WTC11 (cell line): Measurements from ENCODE around the gene ERMP1. TPM values are rescaled to one million over a fixed set of nuclear protein-coding genes. Genes with fewer than 3 reads are reported as not detected.

ENCODE experiments used
- ATAC-seq: fragments of 200-7000 bp; cut with Tn5 transposase; 2 replicates; pipeline ENCODE4 v1.10.0; 2021; ENCODE audit warnings: mild to moderate bottlenecking, moderate library complexity
- CTCF ChIA-PET: fragments of 300-600 bp; sonication (Branson Sonifier 250); formaldehyde crosslinking; loops from one replicate; lab custom pipeline; 2021; ENCODE audit warnings: antibody characterized with exemption; lab: Charles Lee
- POLR2A ChIA-PET: fragments of 350-600 bp; sonication (Branson Sonifier 250); formaldehyde crosslinking; loops from one replicate; lab custom pipeline; 2021; ENCODE audit warnings: antibody characterized with exemption; lab: Charles Lee
- DNase-seq: peaks from one replicate; pipeline ENCODE4 v3.0.0; 2021; ENCODE audit warnings: low spot score
- H3K27ac Mint-ChIP-seq: 2 replicates; pipeline ENCODE4 v1.8.0; 2021; ENCODE audit warnings: mixed read lengths
- H3K27me3 Mint-ChIP-seq: 2 replicates; pipeline ENCODE4 v1.8.0; 2021; ENCODE audit warnings: low read depth, mild to moderate bottlenecking, moderate library complexity, mixed read lengths
- H3K36me3 Mint-ChIP-seq: 2 replicates; pipeline ENCODE4 v1.8.0; 2021; ENCODE audit warnings: mixed read lengths
- H3K4me1 Mint-ChIP-seq: 2 replicates; pipeline ENCODE4 v1.8.0; 2022; ENCODE audit warnings: mixed read lengths
- H3K4me3 Mint-ChIP-seq: 2 replicates; pipeline ENCODE4 v1.8.0; 2021; ENCODE audit warnings: mild to moderate bottlenecking, moderate library complexity, mixed read lengths
- H3K9me3 Mint-ChIP-seq: 2 replicates; pipeline ENCODE4 v1.8.0; 2021; ENCODE audit warnings: mixed read lengths
- ATF2 ChIP-seq: sonication (generic); formaldehyde crosslinking; IDR thresholded peaks from 2 replicates; pipeline ENCODE4 v1.8.1; 2022; ENCODE audit warnings: low read depth, missing genetic modification reagents, borderline replicate concordance
- CREM ChIP-seq: sonication (generic); formaldehyde crosslinking; IDR thresholded peaks from 2 replicates; pipeline ENCODE4 v1.8.1; 2022; ENCODE audit warnings: mild to moderate bottlenecking, missing genetic modification reagents, moderate library complexity
- FOXP1 ChIP-seq: sonication (generic); formaldehyde crosslinking; IDR thresholded peaks from 2 replicates; pipeline ENCODE4 v1.8.0; 2022; ENCODE audit warnings: missing genetic modification reagents, mild to moderate bottlenecking, moderate library complexity, borderline replicate concordance
- FOXP4 ChIP-seq: sonication (generic); formaldehyde crosslinking; IDR thresholded peaks from 2 replicates; pipeline ENCODE4 v1.8.0; 2022; ENCODE audit warnings: mild to moderate bottlenecking, missing genetic modification reagents
- JAZF1 ChIP-seq: fragments of 250-450 bp; sonication (Bioruptor Pico); IDR thresholded peaks from 2 replicates; pipeline ENCODE4 v1.9.0; 2021; ENCODE audit warnings: moderate library complexity, mild to moderate bottlenecking, inconsistent platforms
- MXD4 ChIP-seq: fragments of 250-450 bp; sonication (Bioruptor Pico); IDR thresholded peaks from 2 replicates; pipeline ENCODE4 v1.8.0; 2021; ENCODE audit warnings: mild to moderate bottlenecking, moderate library complexity, borderline replicate concordance
- NFATC4 ChIP-seq: fragments of 250-450 bp; sonication (Bioruptor Pico); IDR thresholded peaks from 2 replicates; pipeline ENCODE4 v1.9.0; 2021; ENCODE audit warnings: mild to moderate bottlenecking
- NFYB ChIP-seq: sonication (generic); formaldehyde crosslinking; conservative IDR thresholded peaks from 2 replicates; pipeline ENCODE4 v1.8.0; 2022; ENCODE audit warnings: low read depth, missing genetic modification reagents
- NR3C1 ChIP-seq: sonication (generic); formaldehyde crosslinking; conservative IDR thresholded peaks from 2 replicates; pipeline ENCODE4 v1.8.1; 2023; ENCODE audit warnings: low read depth, mild to moderate bottlenecking, missing genetic modification reagents
- PREB ChIP-seq: sonication (generic); formaldehyde crosslinking; IDR thresholded peaks from 2 replicates; pipeline ENCODE4 v1.8.1; 2022; ENCODE audit warnings: mild to moderate bottlenecking, missing genetic modification reagents, moderate library complexity, borderline replicate concordance
- SMAD3 ChIP-seq: sonication (generic); formaldehyde crosslinking; IDR thresholded peaks from 2 replicates; pipeline ENCODE4 v1.8.0; 2022; ENCODE audit warnings: missing genetic modification reagents, mild to moderate bottlenecking, borderline replicate concordance
- SOX15 ChIP-seq: fragments of 250-450 bp; sonication (Bioruptor Pico); IDR thresholded peaks from 2 replicates; pipeline ENCODE4 v1.9.0; 2021; ENCODE audit warnings: mild to moderate bottlenecking
- STAT6 ChIP-seq: sonication (generic); formaldehyde crosslinking; conservative IDR thresholded peaks from 2 replicates; pipeline ENCODE4 v1.8.1; 2023; ENCODE audit warnings: mild to moderate bottlenecking, low read depth, missing genetic modification reagents, moderate library complexity
- USF2 ChIP-seq: sonication (generic); formaldehyde crosslinking; IDR thresholded peaks from 2 replicates; pipeline ENCODE4 v1.8.1; 2023; ENCODE audit warnings: mild to moderate bottlenecking, missing genetic modification reagents, moderate library complexity
- ZBTB21 ChIP-seq: sonication (generic); formaldehyde crosslinking; IDR thresholded peaks from 2 replicates; pipeline ENCODE4 v1.8.1; 2023; ENCODE audit warnings: mild to moderate bottlenecking, missing genetic modification reagents, borderline replicate concordance
- ZBTB43 ChIP-seq: sonication (generic); formaldehyde crosslinking; IDR thresholded peaks from 2 replicates; pipeline ENCODE4 v1.8.1; 2023; ENCODE audit warnings: mild to moderate bottlenecking, missing genetic modification reagents
- ZNF121 ChIP-seq: sonication (generic); formaldehyde crosslinking; IDR thresholded peaks from 2 replicates; pipeline ENCODE4 v1.8.0; 2023; ENCODE audit warnings: missing genetic modification reagents
- ZNF219 ChIP-seq: sonication (generic); formaldehyde crosslinking; IDR thresholded peaks from 2 replicates; pipeline ENCODE4 v1.8.0; 2023; ENCODE audit warnings: missing genetic modification reagents, mild to moderate bottlenecking, borderline replicate concordance
- ZNF317 ChIP-seq: sonication (generic); formaldehyde crosslinking; IDR thresholded peaks from 2 replicates; pipeline ENCODE4 v1.8.1; 2023; ENCODE audit warnings: low read depth, mild to moderate bottlenecking, moderate library complexity, missing genetic modification reagents, borderline replicate concordance
- ZNF423 ChIP-seq: fragments of 250-450 bp; sonication (Bioruptor Pico); IDR thresholded peaks from 2 replicates; pipeline ENCODE4 v2.1.2; 2022; ENCODE audit warnings: mild to moderate bottlenecking, moderate library complexity
- ZNF532 ChIP-seq: fragments of 250-450 bp; sonication (Bioruptor Pico); IDR thresholded peaks from 2 replicates; pipeline ENCODE4 v1.9.0; 2021; ENCODE audit warnings: mild to moderate bottlenecking, borderline replicate concordance
- total RNA-seq: library from RNA; stranded (reverse); gene quantifications from 3 replicates; pipeline ENCODE4 v1.2.3, GENCODE V29; 2021

Gene ERMP1
- total RNA-seq, 1 experiment from 2014 or later, result 25.4 TPM

- ChIA-PET CTCF (no interaction called here), POLR2A (no interaction called here)
- Mint-ChIP-seq H3K4me1 (peaks cover 6% of the 10 kb centered on the region), H3K36me3 (peaks cover 17% of the 10 kb centered on the region; the same call in 1 of the 2 replicates), H3K9me3 (no peaks in the 10 kb centered on the region), H3K27me3 (no peaks in the 10 kb centered on the region; the same call in 1 of the 2 replicates), H3K4me3 (no peak overlapping the region), H3K27ac (no peak overlapping the region)
- TF ChIP-seq ATF2 (no peak), ZNF219 (CRISPR knock-in tag) (no peak), ZBTB43 (no peak), NFATC4 (CRISPR knock-in tag) (no peak), NR3C1 (no peak), USF2 (CRISPR knock-in tag) (no peak), FOXP1 (CRISPR knock-in tag) (no peak), MXD4 (CRISPR knock-in tag) (no peak), ZNF532 (CRISPR knock-in tag) (no peak), JAZF1 (CRISPR knock-in tag) (no peak), FOXP4 (CRISPR knock-in tag) (no peak), ZBTB21 (CRISPR knock-in tag) (no peak), NFYB (CRISPR knock-in tag) (no peak), SOX15 (no peak), SMAD3 (CRISPR knock-in tag) (no peak)
- ATAC-seq, result no peak; the same call in 1 of the 2 replicates
- DNase-seq, result no peak
Measured at GRCh38 chr9:5789489-5789888, 43.4 kb downstream of the ERMP1 start.

- Mint-ChIP-seq H3K27ac (no peak overlapping the region), H3K4me3 (no peak overlapping the region), H3K9me3 (peaks cover 7% of the 10 kb centered on the region), H3K27me3 (peaks cover 5% of the 10 kb centered on the region; the same call in 1 of the 2 replicates), H3K36me3 (peaks cover 30% of the 10 kb centered on the region), H3K4me1 (peaks cover 12% of the 10 kb centered on the region)
- ATAC-seq (no peak), DNase-seq (no peak)
- ChIA-PET POLR2A (no interaction called here), CTCF (no interaction called here)
- TF ChIP-seq STAT6 (CRISPR knock-in tag), result no peak
- TF ChIP-seq ZNF317 (CRISPR knock-in tag), result no peak
- no peak for TF ChIP-seq PREB (CRISPR knock-in tag)
- no peak for TF ChIP-seq CREM (CRISPR knock-in tag)
- no peak for TF ChIP-seq ZNF121 (CRISPR knock-in tag)
- TF ChIP-seq ZNF423 (CRISPR knock-in tag), result no peak
- no peak for TF ChIP-seq NFYB (CRISPR knock-in tag)
Measured at GRCh38 chr9:5787759-5788302, 45.1 kb downstream of the ERMP1 start.
